Cardiac muscle cell (in vitro differentiated cells and primary cell): ENCODE measurements around the gene STRA8. TPM values are rescaled to one million over a fixed set of nuclear protein-coding genes. Genes with fewer than 3 reads are reported as not detected.
A peak's percentile ranks its signal among the peaks of the same experiment; 100 is the strongest.

Source experiments
- DNase-seq, 2 donors: peaks; one replicate each; pipeline versions ENCODE4 v3.0.0 to v3.0.0-alpha.2; 2010 to 2017; ENCODE audit warnings: low read depth in 1 of 2, low spot score in 1 of 2
- H3K27ac ChIP-seq: fragments of 200-600 bp; sonication (generic); 2 replicates; pipeline ENCODE4 v1.5.1; 2016
- H3K27me3 ChIP-seq: fragments of 200-600 bp; sonication (generic); 2 replicates; pipeline ENCODE4 v1.6.0; 2016; ENCODE audit warnings: control low read depth
- H3K36me3 ChIP-seq: fragments of 200-600 bp; sonication (generic); 2 replicates; pipeline ENCODE4 v1.5.1; 2016; ENCODE audit warnings: control low read depth
- H3K4me1 ChIP-seq: fragments of 200-600 bp; sonication (generic); 2 replicates; pipeline ENCODE4 v1.8.1; 2017; ENCODE audit warnings: low read depth, mild to moderate bottlenecking, mixed run types
- H3K4me3 ChIP-seq: fragments of 200-600 bp; sonication (generic); 2 replicates; pipeline ENCODE4 v1.5.1; 2016; ENCODE audit warnings: mild to moderate bottlenecking
- H3K9me3 ChIP-seq: fragments of 200-600 bp; sonication (generic); 2 replicates; pipeline ENCODE4 v1.5.1; 2017; ENCODE audit warnings: low read depth, mild to moderate bottlenecking, control low read depth
- CTCF ChIP-seq: IDR thresholded peaks from 2 replicates; pipeline ENCODE4 v1.5.1; 2012; ENCODE audit warnings: low read depth, mild to moderate bottlenecking, low read length
- polyA plus RNA-seq: library from polyadenylated mRNA; unstranded; fragments of >200 nt; fragmentation: Nextera tagmentation; extraction: Ambion mirVana; gene quantifications from 2 replicates; pipeline ENCODE4 v1.2.1, GENCODE V29; 2016
- total RNA-seq: library from RNA; depleted of rRNA; stranded (reverse); fragments of >200 nt; gene quantifications from 2 replicates; pipeline ENCODE4 v1.2.3, GENCODE V29; 2016

STRA8 gene
- total and polyA plus RNA-seq, 2 experiments from 2014 or later = not detected

- no peaks in the 10 kb centered on the region for H3K4me1 ChIP-seq
- H3K27ac ChIP-seq = no peak overlapping the region
- no peaks in the 10 kb centered on the region for H3K27me3 ChIP-seq
- TF ChIP-seq CTCF = no peak
- DNase-seq = no peak
- H3K9me3 ChIP-seq = no peaks in the 10 kb centered on the region
- no peaks in the 10 kb centered on the region for H3K36me3 ChIP-seq
- H3K4me3 ChIP-seq = no peak overlapping the region
These were observed 17.9 kb upstream of the STRA8 start for GRCh38 chr7:135215698-135216097.

GRCh38 chr7:135217645-135218509 lies 15.8 kb upstream of the STRA8 start:
- Histone ChIP-seq H3K27ac (no peak overlapping the region), H3K36me3 (no peaks in the 10 kb centered on the region), H3K4me1 (no peaks in the 10 kb centered on the region), H3K4me3 (no peak overlapping the region), H3K27me3 (no peaks in the 10 kb centered on the region), H3K9me3 (no peaks in the 10 kb centered on the region)
- no peak for DNase-seq
- no peak for TF ChIP-seq CTCF

GRCh38 chr7:135224027-135224426 lies 9.6 kb upstream of the STRA8 start:
- H3K4me1 ChIP-seq = peaks cover 4% of the 10 kb centered on the region
- DNase-seq = no peak
- no peak for TF ChIP-seq CTCF

GRCh38 chr7:135231686-135232085 lies 2.0 kb upstream of the STRA8 start:
- TF ChIP-seq CTCF = no peak
- no peaks in the 10 kb centered on the region for H3K9me3 ChIP-seq
- H3K27ac ChIP-seq = no peak overlapping the region
- no peaks in the 10 kb centered on the region for H3K27me3 ChIP-seq
- peaks cover 10% of the 10 kb centered on the region for H3K4me1 ChIP-seq
- H3K36me3 ChIP-seq = no peaks in the 10 kb centered on the region
- no peak for DNase-seq
- H3K4me3 ChIP-seq = no peak overlapping the region

More at GRCh38 chr7:135224027-135224426, 9.6 kb upstream of the STRA8 start:
- no peaks in the 10 kb centered on the region for H3K9me3 ChIP-seq
- no peak overlapping the region for H3K27ac ChIP-seq
- H3K4me3 ChIP-seq = peak overlapping the region; percentile 6
- no peaks in the 10 kb centered on the region for H3K27me3 ChIP-seq
- H3K36me3 ChIP-seq = no peaks in the 10 kb centered on the region

GRCh38 chr7:135232087-135232486 lies 1.6 kb upstream of the STRA8 start:
- no peak overlapping the region for H3K4me3 ChIP-seq
- H3K27ac ChIP-seq = no peak overlapping the region
- TF ChIP-seq CTCF = no peak
- no peak for DNase-seq
- H3K27me3 ChIP-seq = no peaks in the 10 kb centered on the region
- peaks cover 10% of the 10 kb centered on the region for H3K4me1 ChIP-seq
- no peaks in the 10 kb centered on the region for H3K36me3 ChIP-seq
- no peaks in the 10 kb centered on the region for H3K9me3 ChIP-seq
